Caco-2 (cell line): ENCODE measurements around the gene HSPG2. TPM values are rescaled to one million over a fixed set of nuclear protein-coding genes. Genes with fewer than 3 reads are reported as not detected.

Source experiments
- BruUV-seq: library from RNA; stranded (reverse); fragments of 400-500 nt; replicated peaks from 2 replicates; lab custom pipeline; 2021; lab: Mats Ljungman, UMichigan
- CTCF ChIA-PET: fragments of 300-600 bp; sonication (Branson Sonifier 250); formaldehyde crosslinking; loops from one replicate; lab custom pipeline; 2022; ENCODE audit warnings: antibody characterized with exemption; lab: Charles Lee
- POLR2A ChIA-PET: fragments of 300-600 bp; sonication (Branson Sonifier 250); formaldehyde crosslinking; loops from one replicate; lab custom pipeline; 2022; ENCODE audit warnings: antibody characterized with exemption; lab: Charles Lee
- DNase-seq, 2 experiments: peaks; one replicate each; pipeline versions ENCODE4 v3.0.0 to v3.0.0-alpha.2; 2020 to 2022
- H3K27me3 ChIP-seq: replicated peaks from 2 replicates; pipeline ENCODE4 v1.6.0; 2011; ENCODE audit warnings: low read length; ENCODE audit not compliant: control insufficient read depth, insufficient read depth
- H3K36me3 ChIP-seq: 2 replicates; pipeline ENCODE4 v1.5.1; 2011; ENCODE audit warnings: low read length; ENCODE audit not compliant: control insufficient read depth, insufficient read depth
- H3K4me1 ChIP-seq: fragments of 250-450 bp; sonication (Bioruptor Pico); 2 replicates; pipeline ENCODE4 v1.5.1; 2020; ENCODE audit warnings: mild to moderate bottlenecking
- H3K4me3 ChIP-seq: 2 replicates; pipeline ENCODE4 v1.5.1; 2011; ENCODE audit warnings: low read depth, mild to moderate bottlenecking, control low read depth, low read length
- H3K9me3 ChIP-seq: fragments of 250-450 bp; sonication (Bioruptor Pico); 2 replicates; pipeline ENCODE4 v1.5.1; 2020; ENCODE audit warnings: mild to moderate bottlenecking, moderate library complexity
- H3K27ac Mint-ChIP-seq: one replicate; pipeline ENCODE4 v1.8.0; 2022; ENCODE audit warnings: mixed read lengths; ENCODE audit not compliant: unreplicated experiment
- H3K27me3 Mint-ChIP-seq: one replicate; pipeline ENCODE4 v1.8.0; 2022; ENCODE audit warnings: mixed read lengths; ENCODE audit not compliant: insufficient read depth, unreplicated experiment
- H3K36me3 Mint-ChIP-seq: one replicate; pipeline ENCODE4 v1.8.0; 2022; ENCODE audit warnings: mild to moderate bottlenecking, mixed read lengths; ENCODE audit not compliant: insufficient read depth, unreplicated experiment
- H3K4me1 Mint-ChIP-seq: one replicate; pipeline ENCODE4 v1.8.0; 2022; ENCODE audit warnings: low read depth, mixed read lengths; ENCODE audit not compliant: unreplicated experiment
- H3K4me3 Mint-ChIP-seq: one replicate; pipeline ENCODE4 v1.8.0; 2022; ENCODE audit warnings: mild to moderate bottlenecking, moderate library complexity, mixed read lengths; ENCODE audit not compliant: unreplicated experiment
- H3K9me3 Mint-ChIP-seq: one replicate; pipeline ENCODE4 v1.8.0; 2022; ENCODE audit warnings: mixed read lengths; ENCODE audit not compliant: unreplicated experiment
- CTCF ChIP-seq, 2 experiments: fragments of 200-600 bp in 1 of 2; IDR thresholded peaks; 1 replicate in 1 of 2; 2 replicates in 1 of 2; pipeline versions ENCODE4 v1.5.1 to v1.8.0; 2011 to 2022; ENCODE audit warnings: antibody characterized with exemption in 1 of 2, control low read depth in 1 of 2, inconsistent platforms in 1 of 2, low read depth in 1 of 2, low read length in 1 of 2, mild to moderate bottlenecking in 1 of 2, moderate library complexity in 1 of 2; ENCODE audit not compliant: insufficient read depth in 1 of 2, severe bottlenecking in 1 of 2, unreplicated experiment in 1 of 2
- intact Hi-C: fragments of 100-400 bp; cut with micrococcal nuclease; formaldehyde crosslinking; loops from one replicate; pipeline ENCODE4 v1.10.0; 2022; ENCODE audit not compliant: unreplicated experiment
- total RNA-seq: library from RNA; stranded (reverse); gene quantifications from 2 replicates; pipeline ENCODE4 v1.2.3, GENCODE V29; 2022

HSPG2 gene
- total RNA-seq, 1 experiment from 2014 or later: 237 TPM

GRCh38 chr1:21852282-21853130 is 84.6 kb downstream of the HSPG2 start:
- intact Hi-C loops: no loop called here
- ChIA-PET POLR2A (no interaction called here), CTCF (no interaction called here)
- Histone ChIP-seq H3K4me3 (no peak overlapping the region), H3K36me3 (peaks cover 12% of the 10 kb centered on the region), H3K27me3 (no peaks in the 10 kb centered on the region), H3K9me3 (no peaks in the 10 kb centered on the region), H3K4me1 (no peaks in the 10 kb centered on the region)
- no TSS peak for BruUV-seq
- Mint-ChIP-seq H3K4me1 (no peaks in the 10 kb centered on the region), H3K4me3 (no peak overlapping the region), H3K9me3 (no peaks in the 10 kb centered on the region), H3K27me3 (no peaks in the 10 kb centered on the region), H3K27ac (no peak overlapping the region), H3K36me3 (peaks cover 65% of the 10 kb centered on the region)
- TF ChIP-seq CTCF (IDR thresholded peaks at IDR 0.05; ENCODE audit: insufficient read depth in 1 of 2, low read depth in 1 of 2, low read length in 1 of 2, severe bottlenecking in 1 of 2, unreplicated experiment in 1 of 2): no peak
- DNase-seq: no peak

- Mint-ChIP-seq H3K4me1 (no peaks in the 10 kb centered on the region), H3K27ac (no peak overlapping the region), H3K27me3 (no peaks in the 10 kb centered on the region), H3K9me3 (no peaks in the 10 kb centered on the region), H3K4me3 (no peak overlapping the region), H3K36me3 (peaks cover 67% of the 10 kb centered on the region)
- H3K4me1 ChIP-seq: no peaks in the 10 kb centered on the region
- DNase-seq: no peak
- peaks cover 13% of the 10 kb centered on the region for H3K36me3 ChIP-seq
- intact Hi-C loops: no loop called here
- no peaks in the 10 kb centered on the region for H3K9me3 ChIP-seq
- no peak overlapping the region for H3K4me3 ChIP-seq
- H3K27me3 ChIP-seq: no peaks in the 10 kb centered on the region
- ChIA-PET POLR2A (no interaction called here), CTCF (no interaction called here)
- no TSS peak for BruUV-seq
- TF ChIP-seq CTCF (IDR thresholded peaks at IDR 0.05; ENCODE audit: insufficient read depth in 1 of 2, low read depth in 1 of 2, low read length in 1 of 2, severe bottlenecking in 1 of 2, unreplicated experiment in 1 of 2): no peak
Observed at GRCh38 chr1:21851430-21852250, 85.5 kb downstream of the HSPG2 start.

- DNase-seq: no peak
- intact Hi-C loops: no loop called here
- Histone ChIP-seq H3K36me3 (peaks cover 7% of the 10 kb centered on the region), H3K9me3 (no peaks in the 10 kb centered on the region), H3K4me3 (no peak overlapping the region), H3K4me1 (no peaks in the 10 kb centered on the region), H3K27me3 (no peaks in the 10 kb centered on the region)
- CTCF ChIA-PET: no interaction called here
- TF ChIP-seq CTCF (IDR thresholded peaks at IDR 0.05; ENCODE audit: insufficient read depth in 1 of 2, low read depth in 1 of 2, low read length in 1 of 2, severe bottlenecking in 1 of 2, unreplicated experiment in 1 of 2): no peak
- Mint-ChIP-seq H3K27me3 (no peaks in the 10 kb centered on the region), H3K36me3 (peaks cover 63% of the 10 kb centered on the region), H3K4me3 (no peak overlapping the region), H3K27ac (no peak overlapping the region), H3K9me3 (no peaks in the 10 kb centered on the region), H3K4me1 (no peaks in the 10 kb centered on the region)
- POLR2A ChIA-PET: interaction anchor here (0.9 kb wide), 1 partner anchor 73 kb away, joined by 4 read pairs; no protein-coding TSS in a partner anchor
- BruUV-seq: no TSS peak
Observed at GRCh38 chr1:21849909-21850576, 87.1 kb downstream of the HSPG2 start.
